ENCODE measurements around the gene SRGAP1.

- TF ChIP-seq CTCF (IDR thresholded peaks at IDR 0.05; ENCODE audit: low read length) (no peak), EZH2 (optimal IDR thresholded peaks at IDR 0.05; ENCODE audit: low read depth, low read length) (no peak), EZH2phosphoT487 (IDR thresholded peaks at IDR 0.05; ENCODE audit: low read length) (no peak)
Observed at GRCh38 chr12:64194333-64195149, 350.0 kb downstream of the SRGAP1 start.
